ENCODE results near the gene CD5L.

The CD5L gene

GRCh38 chr1:157849229-157849875, 7.7 kb upstream of the CD5L start:
- peaks cover 12% of the 10 kb centered on the region for H3F3A ChIP-seq (ENCODE audit: control insufficient read depth, insufficient read depth)
- no peaks in the 10 kb centered on the region for H3K9me3 ChIP-seq (ENCODE audit: control insufficient read depth, insufficient read depth, low read length)
- H3K27me3 ChIP-seq (ENCODE audit: control insufficient read depth, low read length): no peaks in the 10 kb centered on the region
- peak overlapping the region; percentile 90 for H3K27ac ChIP-seq (ENCODE audit: low read depth, low read length)
- H3K36me3 ChIP-seq (ENCODE audit: control insufficient read depth, low read length): peaks cover 3% of the 10 kb centered on the region; the same call in 1 of the 2 replicates
- H3K4me3 ChIP-seq (ENCODE audit: low read length): peak overlapping the region; percentile 68
- H3K9me2 ChIP-seq (replicated peaks; ENCODE audit: control insufficient read depth, low read length): no peaks in the 10 kb centered on the region
- peaks cover 71% of the 10 kb centered on the region for H3K4me1 ChIP-seq (ENCODE audit: control insufficient read depth, low read length)
- no peaks in the 10 kb centered on the region for H3K79me2 ChIP-seq (ENCODE audit: control insufficient read depth, low read length)
- TF ChIP-seq EZH2phosphoT487 (IDR thresholded peaks at IDR 0.05; ENCODE audit: borderline replicate concordance, low read length): no peak
- TF ChIP-seq, protein P1, sequence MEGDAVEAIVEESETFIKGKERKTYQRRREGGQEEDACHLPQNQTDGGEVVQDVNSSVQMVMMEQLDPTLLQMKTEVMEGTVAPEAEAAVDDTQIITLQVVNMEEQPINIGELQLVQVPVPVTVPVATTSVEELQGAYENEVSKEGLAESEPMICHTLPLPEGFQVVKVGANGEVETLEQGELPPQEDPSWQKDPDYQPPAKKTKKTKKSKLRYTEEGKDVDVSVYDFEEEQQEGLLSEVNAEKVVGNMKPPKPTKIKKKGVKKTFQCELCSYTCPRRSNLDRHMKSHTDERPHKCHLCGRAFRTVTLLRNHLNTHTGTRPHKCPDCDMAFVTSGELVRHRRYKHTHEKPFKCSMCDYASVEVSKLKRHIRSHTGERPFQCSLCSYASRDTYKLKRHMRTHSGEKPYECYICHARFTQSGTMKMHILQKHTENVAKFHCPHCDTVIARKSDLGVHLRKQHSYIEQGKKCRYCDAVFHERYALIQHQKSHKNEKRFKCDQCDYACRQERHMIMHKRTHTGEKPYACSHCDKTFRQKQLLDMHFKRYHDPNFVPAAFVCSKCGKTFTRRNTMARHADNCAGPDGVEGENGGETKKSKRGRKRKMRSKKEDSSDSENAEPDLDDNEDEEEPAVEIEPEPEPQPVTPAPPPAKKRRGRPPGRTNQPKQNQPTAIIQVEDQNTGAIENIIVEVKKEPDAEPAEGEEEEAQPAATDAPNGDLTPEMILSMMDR (IDR thresholded peaks at IDR 0.05; ENCODE audit: low read depth, low read length, poor library complexity, severe bottlenecking): no peak
- H4K20me1 ChIP-seq (ENCODE audit: control insufficient read depth, insufficient read depth, low read depth, low read length): no peaks in the 10 kb centered on the region
- peak overlapping the region; percentile 89 for H3K4me2 ChIP-seq (ENCODE audit: low read length)

- Histone ChIP-seq H3K4me1 (ENCODE audit: control insufficient read depth, low read length) (peaks cover 86% of the 10 kb centered on the region), H3K4me2 (ENCODE audit: low read length) (peak overlapping the region; percentile 63)
These were observed 2.7 kb upstream of the CD5L start for GRCh38 chr1:157844089-157844830.

GRCh38 chr1:157842939-157843338, 1.3 kb upstream of the CD5L start:
- Histone ChIP-seq H3K27ac (ENCODE audit: low read depth, low read length) (peak overlapping the region; percentile 68), H3K27me3 (ENCODE audit: control insufficient read depth, low read length) (no peaks in the 10 kb centered on the region), H3K4me1 (ENCODE audit: control insufficient read depth, low read length) (peaks cover 82% of the 10 kb centered on the region), H3F3A (ENCODE audit: control insufficient read depth, insufficient read depth) (peaks cover 7% of the 10 kb centered on the region), H3K4me3 (ENCODE audit: low read length) (peak overlapping the region; percentile 47), H4K20me1 (ENCODE audit: control insufficient read depth, insufficient read depth, low read depth, low read length) (no peaks in the 10 kb centered on the region), H3K4me2 (ENCODE audit: low read length) (peak overlapping the region; percentile 63), H3K9me3 (ENCODE audit: control insufficient read depth, insufficient read depth, low read length) (no peaks in the 10 kb centered on the region), H3K79me2 (ENCODE audit: control insufficient read depth, low read length) (no peaks in the 10 kb centered on the region), H3K9me2 (replicated peaks; ENCODE audit: control insufficient read depth, low read length) (no peaks in the 10 kb centered on the region), H3K36me3 (ENCODE audit: control insufficient read depth, low read length) (no peaks in the 10 kb centered on the region)
- no peak for TF ChIP-seq EZH2phosphoT487 (IDR thresholded peaks at IDR 0.05; ENCODE audit: borderline replicate concordance, low read length)
- TF ChIP-seq, protein P1 (IDR thresholded peaks at IDR 0.05; ENCODE audit: low read depth, low read length, poor library complexity, severe bottlenecking): no peak

More at GRCh38 chr1:157844089-157844830, 2.7 kb upstream of the CD5L start:
- H4K20me1 ChIP-seq (ENCODE audit: control insufficient read depth, insufficient read depth, low read depth, low read length): no peaks in the 10 kb centered on the region
- no peaks in the 10 kb centered on the region for H3K79me2 ChIP-seq (ENCODE audit: control insufficient read depth, low read length)
- no peak for TF ChIP-seq EZH2phosphoT487 (IDR thresholded peaks at IDR 0.05; ENCODE audit: borderline replicate concordance, low read length)
- TF ChIP-seq, protein P1 (IDR thresholded peaks at IDR 0.05; ENCODE audit: low read depth, low read length, poor library complexity, severe bottlenecking): no peak
- peak overlapping the region; percentile 68 for H3K27ac ChIP-seq (ENCODE audit: low read depth, low read length)
- peak overlapping the region; percentile 47 for H3K4me3 ChIP-seq (ENCODE audit: low read length)
- H3K9me2 ChIP-seq (replicated peaks; ENCODE audit: control insufficient read depth, low read length): no peaks in the 10 kb centered on the region
- H3F3A ChIP-seq (ENCODE audit: control insufficient read depth, insufficient read depth): peaks cover 17% of the 10 kb centered on the region
- H3K27me3 ChIP-seq (ENCODE audit: control insufficient read depth, low read length): no peaks in the 10 kb centered on the region
- no peaks in the 10 kb centered on the region for H3K9me3 ChIP-seq (ENCODE audit: control insufficient read depth, insufficient read depth, low read length)
- no peaks in the 10 kb centered on the region for H3K36me3 ChIP-seq (ENCODE audit: control insufficient read depth, low read length)
